Measurements from ENCODE around the gene SAMD15.

The SAMD15 gene

DNA sequence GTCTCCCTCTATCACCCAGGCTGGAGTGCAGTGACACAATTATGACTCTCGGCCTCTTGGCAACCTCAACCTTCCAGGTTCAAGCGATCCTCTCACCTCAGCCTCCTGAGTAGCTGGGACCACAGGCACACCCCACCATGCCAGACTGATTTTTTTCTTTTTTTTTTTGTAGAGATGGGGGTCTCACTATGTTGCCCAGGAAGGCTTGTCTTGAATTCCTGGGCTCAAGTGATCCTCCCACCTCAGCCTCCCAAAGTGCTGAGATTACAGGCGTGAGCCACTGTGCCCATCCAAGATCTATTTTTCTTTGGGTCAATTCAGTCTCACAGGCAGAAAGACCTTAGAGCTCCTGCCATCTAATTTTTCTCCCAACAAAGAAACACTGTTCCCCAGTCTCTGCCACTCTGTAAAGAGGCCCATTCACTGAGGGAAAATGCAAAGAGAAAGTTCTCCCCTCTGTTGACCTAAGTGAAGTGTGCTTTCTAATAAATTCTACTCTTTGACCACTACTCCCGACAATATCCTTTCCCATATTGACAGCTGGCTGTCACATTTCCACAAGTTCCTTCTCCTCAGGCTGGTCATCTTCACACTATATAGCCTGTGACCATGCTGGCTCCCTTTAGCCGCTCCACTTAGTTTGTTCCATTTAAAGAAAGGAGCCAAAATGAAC lies 23.6 kb upstream of the SAMD15 start:
- TF ChIP-seq JUND (IDR thresholded peaks at IDR 0.05; ENCODE audit: low read depth), result no peak
- in situ Hi-C loops (cut with HindIII; ENCODE audit: low pct_unique_long_range_greater_than_20kb, low sequenced_read_pairs), result no loop called here
- no peak for DNase-seq (ENCODE audit: low read depth in 1 of 2, low spot score in 1 of 2)

DNA sequence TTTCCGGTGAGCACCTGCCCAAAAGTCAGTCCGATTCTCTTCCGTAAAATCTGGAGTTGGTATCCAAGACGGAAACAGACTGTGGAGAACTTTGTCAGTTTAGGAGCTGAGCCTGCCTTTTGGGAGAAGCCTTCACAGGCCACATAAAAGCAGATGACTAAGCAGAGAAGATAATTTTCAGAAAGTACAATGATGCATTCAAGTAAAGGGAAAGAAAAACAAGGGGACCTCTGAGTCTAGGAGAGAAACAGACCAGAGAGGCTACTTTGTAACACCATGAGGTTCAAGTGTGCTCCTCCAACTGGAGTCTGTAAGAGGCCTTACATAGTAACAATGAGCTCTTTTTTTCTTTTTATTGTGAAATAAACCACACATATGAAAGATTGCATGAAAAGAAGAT lies 21.4 kb upstream of the SAMD15 start:
- in situ Hi-C loops (cut with HindIII; ENCODE audit: low pct_unique_long_range_greater_than_20kb, low sequenced_read_pairs), result no loop called here

DNA sequence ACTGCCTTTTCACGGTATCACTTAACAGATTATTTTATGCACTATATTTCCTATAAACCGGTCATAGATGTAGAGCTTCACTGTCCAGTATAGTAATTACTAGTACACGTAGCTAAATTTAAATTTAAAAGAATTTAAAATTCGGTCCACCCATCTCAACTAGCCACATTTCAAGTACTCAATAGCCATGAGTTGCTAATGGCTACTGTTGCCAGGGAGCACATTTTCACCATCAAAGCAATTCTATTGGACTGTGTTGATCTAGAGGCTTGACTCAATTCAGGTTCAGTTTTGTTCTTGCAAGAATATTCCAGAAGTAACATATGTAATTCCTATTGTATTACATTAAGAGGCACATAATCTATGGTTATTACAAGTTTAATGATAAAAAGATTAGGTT lies 20.3 kb upstream of the SAMD15 start:
- in situ Hi-C loops (cut with HindIII; ENCODE audit: low pct_unique_long_range_greater_than_20kb, low sequenced_read_pairs), result no loop called here
- TF ChIP-seq JUND (IDR thresholded peaks at IDR 0.05; ENCODE audit: low read depth), result no peak
- no peak for DNase-seq (ENCODE audit: low read depth in 1 of 2, low spot score in 1 of 2)

More for the DNA sequence above, 21.4 kb upstream of the SAMD15 start:
- no peak for TF ChIP-seq JUND (IDR thresholded peaks at IDR 0.05; ENCODE audit: low read depth)
- no peak for DNase-seq (ENCODE audit: low read depth in 1 of 2, low spot score in 1 of 2)

DNA sequence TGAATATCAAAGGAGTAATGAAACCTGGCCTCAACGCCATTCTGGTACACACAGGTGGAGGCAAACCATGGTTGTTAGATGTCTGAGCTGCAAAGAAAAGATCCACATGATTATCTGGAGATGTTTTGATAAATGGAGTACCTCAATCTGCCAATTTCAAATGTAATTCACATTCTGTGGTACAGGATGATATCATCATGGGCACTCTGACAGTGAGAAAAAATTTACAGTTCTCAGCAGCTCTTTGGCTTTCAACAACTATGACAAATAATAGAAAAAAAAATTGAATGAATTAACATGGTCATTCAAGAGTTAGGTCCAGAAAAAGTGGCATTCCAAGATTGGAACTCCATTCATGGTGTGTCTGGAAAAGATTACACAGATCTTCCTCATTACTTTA lies 17.6 kb upstream of the SAMD15 start:
- in situ Hi-C loops (cut with HindIII; ENCODE audit: low pct_unique_long_range_greater_than_20kb, low sequenced_read_pairs), result no loop called here
- no peak for TF ChIP-seq JUND (IDR thresholded peaks at IDR 0.05; ENCODE audit: low read depth)
- DNase-seq (ENCODE audit: low read depth in 1 of 2, low spot score in 1 of 2), result no peak

DNA sequence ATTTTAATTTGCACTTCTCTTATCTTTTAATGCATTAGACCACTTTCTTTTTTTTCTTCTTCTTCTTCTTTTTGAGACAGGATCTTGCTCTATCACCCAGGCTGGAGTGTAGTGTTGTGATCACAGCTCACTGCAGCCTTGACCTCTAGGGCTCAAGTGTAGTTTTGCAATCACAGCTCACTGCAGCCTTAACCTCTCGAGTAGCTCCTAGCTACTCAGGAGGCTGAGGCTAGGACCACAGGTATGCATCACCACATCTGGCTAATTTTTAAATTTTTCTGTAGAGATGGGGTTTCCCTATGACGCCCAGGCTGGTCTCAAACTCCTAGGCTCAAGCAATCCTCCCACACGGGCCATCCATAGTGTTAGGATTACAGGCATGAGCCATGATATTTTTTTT lies 13.0 kb upstream of the SAMD15 start:
- in situ Hi-C loops (cut with HindIII; ENCODE audit: low pct_unique_long_range_greater_than_20kb, low sequenced_read_pairs), result no loop called here
- TF ChIP-seq JUND (IDR thresholded peaks at IDR 0.05; ENCODE audit: low read depth), result no peak
- DNase-seq (ENCODE audit: low read depth in 1 of 2, low spot score in 1 of 2), result no peak

DNA sequence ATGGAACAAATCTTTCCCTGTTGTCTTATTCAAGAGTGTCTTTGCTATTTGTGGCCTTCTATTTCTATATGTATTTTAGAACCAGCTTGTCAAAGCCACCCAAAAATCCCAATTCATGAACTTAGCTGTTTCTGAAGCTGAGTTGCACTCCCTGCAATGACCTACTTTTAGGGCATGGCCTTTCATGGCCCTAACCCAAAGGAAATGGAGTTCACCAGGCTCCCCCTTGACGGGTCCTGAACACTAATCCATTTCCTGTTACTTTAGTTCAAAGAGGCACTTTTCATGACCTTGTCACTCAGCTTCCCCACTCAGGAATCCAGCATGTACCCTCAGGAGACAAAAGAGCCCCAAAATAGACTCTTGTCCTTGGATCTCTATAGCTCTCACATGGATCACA lies 7.9 kb upstream of the SAMD15 start:
- no peak for DNase-seq (ENCODE audit: low read depth in 1 of 2, low spot score in 1 of 2)
- TF ChIP-seq JUND (IDR thresholded peaks at IDR 0.05; ENCODE audit: low read depth), result no peak
- in situ Hi-C loops (cut with HindIII; ENCODE audit: low pct_unique_long_range_greater_than_20kb, low sequenced_read_pairs), result no loop called here

DNA sequence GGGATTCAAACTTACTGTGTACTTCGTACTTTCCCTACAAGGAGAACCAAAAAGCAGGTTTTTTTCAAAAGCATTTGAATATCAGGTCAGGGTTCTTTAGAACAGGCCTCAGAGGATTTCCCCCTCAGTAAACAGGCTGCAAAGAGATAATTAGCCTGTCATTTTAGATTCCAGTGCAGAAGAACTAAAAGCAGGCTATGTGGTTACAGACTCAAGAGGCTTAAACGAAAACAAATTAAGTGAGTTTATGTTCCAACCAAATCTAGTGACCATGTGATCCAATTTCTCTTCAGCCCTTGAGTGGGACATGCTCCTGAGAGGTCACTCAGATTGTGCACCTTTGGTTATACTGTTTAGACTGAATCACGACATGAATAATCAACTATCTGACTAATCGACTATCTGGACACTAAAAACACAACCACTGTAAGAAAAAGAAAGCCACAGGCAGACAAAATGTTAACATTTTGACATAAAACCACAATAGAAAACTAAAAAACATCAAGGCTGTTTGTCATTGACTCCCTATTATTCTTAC lies 4.8 kb upstream of the SAMD15 start:
- DNase-seq (ENCODE audit: low read depth in 1 of 2, low spot score in 1 of 2), result no peak
- in situ Hi-C loops (cut with HindIII; ENCODE audit: low pct_unique_long_range_greater_than_20kb, low sequenced_read_pairs), result no loop called here
- no peak for TF ChIP-seq JUND (IDR thresholded peaks at IDR 0.05; ENCODE audit: low read depth)

DNA sequence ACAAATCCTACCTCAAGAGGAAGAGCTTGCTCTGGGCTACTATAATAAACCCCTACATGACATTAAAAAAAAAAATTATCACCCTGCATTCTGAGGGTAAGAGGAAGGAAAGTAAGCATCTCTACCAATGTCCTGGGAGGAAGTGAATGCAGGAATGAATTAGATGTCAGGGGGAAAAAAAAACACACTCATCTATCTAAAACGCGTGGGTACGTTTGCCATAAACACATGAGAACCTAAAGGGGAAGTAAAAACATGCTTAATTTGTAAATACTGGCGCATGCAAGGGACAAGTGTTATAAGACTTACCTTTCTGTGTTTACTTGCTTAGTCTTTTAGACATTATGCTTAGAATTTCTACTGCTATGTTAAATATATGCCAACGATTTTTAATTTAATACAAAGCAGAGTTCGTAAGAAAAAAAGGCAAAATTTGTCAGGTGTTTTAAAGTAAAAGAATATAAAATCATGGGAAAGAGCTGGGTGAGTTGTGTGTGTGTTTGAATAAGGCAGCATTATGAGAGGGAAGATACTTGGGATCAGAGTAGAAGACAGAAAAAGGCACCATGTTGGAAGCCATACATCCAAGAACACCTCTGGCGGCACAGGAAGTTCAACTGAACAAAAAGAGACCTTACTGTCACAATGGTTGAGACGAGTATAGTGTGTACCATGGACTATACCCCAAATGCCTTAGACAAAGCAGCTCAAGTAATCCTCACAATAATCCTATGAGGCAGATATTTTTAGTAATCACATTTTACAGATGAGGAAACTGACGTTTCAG lies 1.8 kb upstream of the SAMD15 start:
- DNase-seq (ENCODE audit: low read depth in 1 of 2, low spot score in 1 of 2), result no peak
- no peak for TF ChIP-seq JUND (IDR thresholded peaks at IDR 0.05; ENCODE audit: low read depth)
- in situ Hi-C loops (cut with HindIII; ENCODE audit: low pct_unique_long_range_greater_than_20kb, low sequenced_read_pairs), result no loop called here

DNA sequence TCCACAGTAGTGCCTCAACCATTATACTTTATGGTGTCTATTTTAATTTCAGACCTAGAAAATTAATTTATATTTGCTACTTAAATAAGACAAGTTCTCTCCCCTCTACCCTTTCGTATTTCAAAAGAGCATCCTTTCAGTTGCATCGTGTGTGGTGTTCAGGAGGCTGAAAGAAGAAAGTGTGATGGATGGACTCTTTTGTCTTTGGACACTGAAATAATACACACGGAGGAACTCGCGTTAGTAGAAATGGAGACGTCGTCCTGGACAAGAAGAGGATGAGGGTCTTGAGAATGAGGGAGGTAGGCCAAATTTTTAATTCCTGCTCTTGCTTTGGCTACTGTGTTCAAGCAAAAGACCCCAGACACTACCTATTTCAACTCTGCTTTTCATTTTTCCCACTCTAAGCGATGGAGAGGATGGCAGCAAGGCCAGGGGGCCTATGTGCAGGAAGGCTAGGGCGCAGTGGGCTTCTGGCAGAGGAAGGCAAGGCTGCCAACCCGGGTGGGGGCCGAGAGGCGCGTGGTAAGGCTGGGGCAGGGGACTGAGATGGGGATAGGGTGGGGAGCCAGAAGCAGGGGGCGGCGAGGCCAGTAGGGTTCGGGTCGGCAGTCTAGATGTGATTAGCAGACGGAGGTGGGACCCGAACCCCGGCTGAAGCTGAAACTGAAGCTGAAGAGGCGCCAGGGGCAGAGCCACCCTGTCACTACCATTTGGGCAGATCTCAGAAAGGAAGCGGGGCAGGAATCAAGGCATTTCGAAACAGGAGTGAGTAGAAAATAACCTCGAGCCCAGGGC lies 1.0 kb upstream of the SAMD15 start:
- in situ Hi-C loops (cut with HindIII; ENCODE audit: low pct_unique_long_range_greater_than_20kb, low sequenced_read_pairs), result no loop called here
- no peak for TF ChIP-seq JUND (IDR thresholded peaks at IDR 0.05; ENCODE audit: low read depth)
- peak; percentile 26 to 31 for DNase-seq (ENCODE audit: low read depth in 1 of 2, low spot score in 1 of 2)

DNA sequence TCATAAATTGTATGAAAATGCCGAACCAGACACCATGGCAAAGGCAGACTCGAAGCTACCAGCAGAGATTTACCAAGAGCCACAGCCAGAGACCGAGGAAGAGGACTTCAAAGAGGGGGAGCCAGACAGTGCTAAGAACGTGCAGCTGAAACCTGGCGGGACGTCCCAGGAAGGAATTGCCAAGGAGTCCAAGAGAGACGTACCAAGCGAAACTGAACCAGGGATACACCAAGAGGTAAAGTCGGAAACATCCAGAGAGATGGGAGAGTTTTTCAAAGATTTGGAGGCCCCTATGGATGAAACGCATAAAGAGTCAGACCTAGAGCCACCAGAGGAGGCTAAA lies 294 bp downstream of the SAMD15 start:
- in situ Hi-C loops (cut with HindIII; ENCODE audit: low pct_unique_long_range_greater_than_20kb, low sequenced_read_pairs), result no loop called here
- TF ChIP-seq JUND (IDR thresholded peaks at IDR 0.05; ENCODE audit: low read depth), result no peak
- no peak for DNase-seq (ENCODE audit: low read depth in 1 of 2, low spot score in 1 of 2)

DNA sequence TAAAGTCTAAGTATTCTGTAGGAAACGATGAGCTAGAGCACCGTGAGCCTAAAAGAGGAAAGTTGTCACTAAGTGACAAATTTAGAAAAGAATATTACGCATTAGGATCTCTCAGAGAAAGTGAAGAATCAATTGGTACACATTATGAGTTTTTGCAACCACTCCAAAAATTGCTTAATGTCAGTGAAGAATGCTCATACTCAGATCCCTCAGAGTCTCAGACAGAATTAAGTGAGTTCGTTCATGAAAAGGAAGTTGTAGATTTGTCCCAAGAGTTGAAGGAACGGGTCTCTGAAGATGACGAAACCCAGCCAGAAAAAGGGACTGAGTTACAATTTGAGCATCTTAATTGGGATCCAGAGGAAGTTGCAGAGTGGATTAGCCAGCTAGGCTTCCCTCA lies 1.5 kb downstream of the SAMD15 start:
- TF ChIP-seq JUND (IDR thresholded peaks at IDR 0.05; ENCODE audit: low read depth), result no peak
- in situ Hi-C loops (cut with HindIII; ENCODE audit: low pct_unique_long_range_greater_than_20kb, low sequenced_read_pairs), result no loop called here
- no peak for DNase-seq (ENCODE audit: low read depth in 1 of 2, low spot score in 1 of 2)

DNA sequence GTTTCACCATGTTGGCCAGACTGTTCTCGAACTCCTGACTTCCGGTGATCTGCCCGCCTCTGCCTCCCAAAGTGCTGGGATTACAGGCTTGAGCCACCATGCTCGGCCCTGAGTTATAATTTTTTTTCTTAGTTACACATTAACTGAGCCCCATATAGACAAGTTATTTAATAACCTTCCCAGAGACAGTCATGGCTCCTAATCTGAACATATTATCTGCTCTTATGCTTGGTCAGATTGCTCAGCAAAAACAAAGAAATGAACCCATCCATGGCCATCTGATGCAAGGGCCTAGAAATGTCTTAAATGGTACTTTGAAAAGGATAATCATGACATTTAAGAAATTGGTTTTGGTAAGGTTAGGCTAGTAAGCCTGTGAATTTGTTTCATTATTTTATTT lies 13.0 kb downstream of the SAMD15 start:
- no peak for DNase-seq (ENCODE audit: low read depth in 1 of 2, low spot score in 1 of 2)
- TF ChIP-seq JUND (IDR thresholded peaks at IDR 0.05; ENCODE audit: low read depth), result no peak
- in situ Hi-C loops (cut with HindIII; ENCODE audit: low pct_unique_long_range_greater_than_20kb, low sequenced_read_pairs), result no loop called here

DNA sequence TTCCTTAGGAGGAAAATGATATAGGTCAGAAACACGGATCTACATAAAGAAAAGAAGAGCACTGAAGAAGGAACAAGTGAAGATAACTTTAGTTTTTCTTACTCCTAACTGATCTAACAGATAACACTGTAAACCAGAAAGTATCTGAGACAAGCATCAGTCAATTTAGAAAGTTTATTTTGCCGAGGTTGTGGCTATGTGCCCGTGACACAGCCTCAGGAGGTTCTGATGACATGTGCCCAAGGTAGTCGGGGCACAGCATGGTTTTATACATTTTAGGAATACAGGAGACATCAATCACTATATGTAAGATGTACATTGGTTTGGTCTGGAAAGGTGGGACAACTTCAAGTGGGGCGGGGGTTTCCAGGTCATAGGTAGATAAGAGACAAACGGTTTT lies 23.0 kb downstream of the SAMD15 start:
- in situ Hi-C loops (cut with HindIII; ENCODE audit: low pct_unique_long_range_greater_than_20kb, low sequenced_read_pairs), result no loop called here
- TF ChIP-seq JUND (IDR thresholded peaks at IDR 0.05; ENCODE audit: low read depth), result peak; percentile 54; the same call in 1 of the 2 replicates
- DNase-seq (ENCODE audit: low read depth in 1 of 2, low spot score in 1 of 2), result peak in 1 of 2 experiments; percentile 77

All from T47D (cell line).